Epidermal melanocyte (primary cell): ENCODE results near the gene MT1H.
"Not testable (repeated sequence)": the region's sequence is repeated elsewhere in the genome, so short reads cannot be mapped to it uniquely, and the experiment has no call there.

Source experiments
- DNase-seq: peaks from one replicate; pipeline ENCODE4 v3.0.0; 2011; ENCODE audit warnings: low spot score; ENCODE audit not compliant: insufficient read length

Gene MT1H

DNA sequence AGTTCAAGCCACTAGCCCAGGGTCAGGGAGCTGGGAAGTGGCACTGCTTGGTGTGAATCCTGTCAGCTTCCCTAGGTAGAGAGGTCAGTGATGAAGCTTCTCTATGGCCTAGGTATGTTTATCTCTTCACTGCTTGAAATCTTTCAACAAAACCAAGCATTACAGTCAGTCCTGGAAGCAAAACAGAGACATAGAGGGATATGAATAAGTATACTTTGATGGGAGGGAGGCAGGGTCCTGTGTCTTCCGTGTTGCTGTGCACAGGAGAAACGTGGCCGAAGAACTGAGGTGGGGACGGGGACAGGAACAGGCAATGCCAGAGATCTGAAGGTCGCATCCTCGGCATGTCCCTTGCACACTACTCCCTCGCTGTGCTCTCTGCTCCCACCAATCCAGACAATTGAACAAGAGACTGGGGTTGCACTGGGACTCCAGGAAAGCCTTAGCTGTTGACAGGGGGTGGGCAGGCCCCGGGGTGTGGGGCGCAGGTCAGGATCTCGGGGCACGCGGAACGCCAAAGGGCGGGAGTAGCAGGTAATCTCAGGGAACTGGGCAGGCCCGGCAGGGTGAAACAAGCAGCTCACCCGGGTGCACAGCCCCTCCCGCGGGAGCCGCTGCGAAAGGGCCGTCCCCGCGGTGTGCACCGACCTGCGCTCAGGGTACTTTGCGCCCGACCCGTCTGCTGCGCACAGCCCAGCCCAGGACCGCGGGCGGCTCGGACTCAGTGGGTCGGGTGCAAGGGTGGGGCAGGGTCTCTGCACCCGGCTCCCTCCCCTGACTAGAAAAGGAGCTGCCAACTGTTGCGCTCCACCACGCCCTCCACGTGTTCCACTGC, at the start of gene MT1H:
MT1H (plus strand) TSS at position 810 of the 835 bp plus-strand sequence. CDS start 71 bp downstream, outside the sequence.
- DNase-seq = no peak

DNA sequence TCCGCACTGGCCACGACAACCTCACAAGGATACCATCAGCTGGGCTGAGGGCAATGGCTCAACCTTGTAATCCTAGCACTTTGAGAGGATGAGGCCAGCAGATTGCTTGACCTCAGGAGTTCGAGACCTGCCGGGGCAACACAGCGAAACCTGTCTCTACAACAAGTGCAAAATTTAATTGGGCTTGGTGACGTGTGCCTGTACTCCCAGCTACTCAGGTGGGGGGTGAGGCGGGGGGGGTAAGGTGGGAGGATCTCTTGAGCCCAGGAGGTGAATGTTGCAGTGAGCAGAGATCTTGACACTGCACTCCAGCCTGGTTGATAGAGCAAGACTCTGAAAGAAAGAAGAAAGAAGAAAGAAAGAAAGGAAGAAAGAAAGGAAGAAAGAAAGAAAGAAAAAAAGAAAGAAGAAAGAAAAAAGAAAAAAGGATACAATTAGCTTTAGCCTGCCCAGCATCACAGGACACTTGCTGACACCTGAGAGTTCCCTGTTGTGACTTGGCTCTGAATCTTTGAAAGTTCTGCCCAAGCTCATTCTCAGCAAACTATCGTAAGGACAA, 49.2 kb upstream of the MT1H start:
- no peak for DNase-seq

DNA sequence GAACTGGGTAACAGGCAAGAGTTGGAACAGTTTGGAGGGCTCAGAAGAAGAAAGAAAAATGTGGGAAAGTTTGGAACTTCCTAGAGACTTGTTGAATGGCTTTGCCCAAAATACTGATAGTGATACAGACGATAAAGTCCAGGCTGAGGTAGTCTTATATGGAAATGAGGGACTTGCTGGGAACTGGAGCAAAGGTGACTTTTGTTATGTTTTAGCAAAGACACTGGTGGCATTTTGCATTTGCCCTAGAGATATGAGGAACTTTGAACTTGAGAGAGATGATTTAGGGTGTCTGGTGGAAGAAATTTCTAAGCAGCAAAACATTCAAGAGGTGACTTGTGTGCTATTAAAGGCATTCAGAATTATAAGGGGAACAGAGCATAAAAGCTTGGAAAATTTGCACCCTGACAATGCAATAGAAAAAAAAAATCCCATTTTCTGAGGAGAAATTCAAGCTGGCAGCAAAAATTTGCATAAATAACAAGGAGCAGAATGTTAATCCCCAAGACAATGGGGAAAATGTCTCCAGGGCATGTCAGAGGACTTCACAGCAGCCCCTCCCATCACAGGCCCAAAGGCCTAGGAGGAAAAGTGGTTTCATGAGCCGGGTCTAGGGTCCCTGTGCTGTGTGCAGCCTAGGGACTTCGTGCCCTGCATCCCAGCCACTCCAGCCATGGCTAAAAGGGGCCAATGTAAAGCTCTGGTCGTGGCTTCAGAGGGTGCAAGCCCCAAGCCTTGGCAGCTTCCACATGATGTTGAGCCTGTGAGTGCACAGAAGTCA, 47.8 kb upstream of the MT1H start:
- not testable (repeated sequence) for DNase-seq

- not testable (repeated sequence) for DNase-seq
Observed at GRCh38 chr16:56623184-56623583, 46.4 kb upstream of the MT1H start.

DNA sequence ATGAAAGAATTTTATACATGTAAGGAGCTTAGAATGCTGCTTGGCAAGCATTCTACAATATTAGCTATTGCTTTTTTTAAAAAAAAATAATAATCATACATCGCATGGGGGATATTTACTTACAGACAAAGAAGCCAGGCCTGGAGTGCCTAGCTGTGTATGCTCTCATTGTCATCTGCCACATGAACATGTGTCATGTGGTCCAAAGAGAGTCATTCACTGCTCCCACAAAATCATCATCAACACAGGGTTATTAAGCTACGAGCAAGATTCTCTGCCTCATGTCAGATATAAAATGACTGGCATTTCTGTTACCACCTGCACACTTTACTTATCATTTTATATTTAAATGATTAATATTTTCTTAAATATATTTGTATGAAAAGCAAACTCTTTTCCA, 46.0 kb upstream of the MT1H start:
- no peak for DNase-seq

DNA sequence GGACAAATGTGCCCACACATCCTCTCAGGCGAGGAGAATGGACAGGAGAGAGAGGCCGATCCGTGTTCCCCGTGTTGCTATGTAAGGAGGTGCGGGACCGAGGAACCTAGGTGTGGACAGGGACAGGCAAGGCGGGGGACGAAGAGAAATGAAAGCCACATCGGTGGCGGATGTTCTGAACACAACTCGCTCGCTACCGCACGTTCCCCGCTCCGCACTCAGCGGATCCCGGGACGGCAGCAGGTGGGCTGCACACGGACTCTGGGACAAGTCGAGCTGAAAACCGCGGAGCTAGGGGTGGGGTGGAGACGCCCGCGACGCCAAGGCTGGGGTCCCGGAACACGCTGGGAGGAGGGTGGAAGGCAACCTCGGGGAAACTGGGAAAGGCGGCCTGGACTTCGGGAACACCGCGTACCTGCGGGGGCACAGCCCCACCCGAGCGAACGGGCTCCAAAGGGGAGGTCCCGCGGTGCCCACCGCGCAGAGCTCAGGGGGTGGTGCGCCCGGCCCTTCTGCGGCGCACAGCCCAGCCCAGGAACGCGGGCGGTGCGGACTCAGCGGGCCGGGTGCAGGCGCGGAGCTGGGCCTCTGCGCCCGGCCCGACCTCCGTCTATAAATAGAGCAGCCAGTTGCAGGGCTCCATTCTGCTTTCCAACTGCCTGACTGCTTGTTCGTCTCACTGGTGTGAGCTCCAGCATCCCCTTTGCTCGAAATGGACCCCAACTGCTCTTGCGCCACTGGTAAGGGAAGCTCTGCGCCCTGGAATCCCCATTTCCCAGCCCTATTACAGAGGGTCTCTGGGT, 44.3 kb upstream of the MT1H start, which contains the start of gene MT1E:
MT1E (plus strand) TSS at position 642 of the 803 bp plus-strand sequence; CDS start at position 713, 71 bp downstream.
- DNase-seq = no peak

GRCh38 chr16:56625943-56626654, 43.5 kb upstream of the MT1H start:
- DNase-seq = no peak

DNA sequence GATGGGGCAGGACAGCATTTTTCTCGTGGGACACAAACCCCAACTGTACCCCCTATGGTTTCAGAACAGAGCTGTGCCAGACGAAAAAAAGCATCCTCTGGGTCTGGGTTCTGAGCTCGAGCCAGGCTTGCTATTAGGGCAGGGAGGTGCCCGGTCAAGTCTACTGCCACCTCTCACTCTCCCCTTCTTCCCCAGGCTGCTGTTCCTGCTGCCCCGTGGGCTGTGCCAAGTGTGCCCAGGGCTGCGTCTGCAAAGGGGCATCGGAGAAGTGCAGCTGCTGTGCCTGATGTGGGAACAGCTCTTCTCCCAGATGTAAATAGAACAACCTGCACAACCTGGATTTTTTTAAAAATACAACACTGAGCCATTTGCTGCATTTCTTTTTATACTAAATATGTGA, 42.9 kb upstream of the MT1H start:
- no peak for DNase-seq

GRCh38 chr16:56628486-56629350, 40.9 kb upstream of the MT1H start:
- DNase-seq = no peak

DNA sequence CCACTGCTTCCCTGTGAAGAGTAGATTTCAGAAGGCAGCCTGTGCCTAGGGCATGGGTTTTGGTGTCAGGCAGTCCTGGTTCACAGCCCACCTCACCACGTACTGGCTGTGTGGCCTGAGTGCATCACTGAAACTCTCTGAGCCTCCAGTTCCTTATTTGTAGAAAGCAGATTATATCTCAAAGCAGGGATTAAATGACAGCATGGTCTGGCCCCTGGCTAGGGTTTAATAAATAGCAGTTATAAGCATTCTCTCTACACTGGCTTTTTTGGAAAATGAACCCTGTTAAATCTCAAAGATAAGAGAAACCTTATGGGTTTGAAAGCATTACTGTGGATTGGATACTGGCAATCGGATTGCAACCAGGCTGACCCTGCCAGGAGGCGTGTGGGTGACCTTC, 40.1 kb upstream of the MT1H start:
- DNase-seq = no peak

- no peak for DNase-seq
Observed at GRCh38 chr16:56630134-56630533, 39.5 kb upstream of the MT1H start.

GRCh38 chr16:56631197-56631596, 38.4 kb upstream of the MT1H start:
- no peak for DNase-seq

- DNase-seq = no peak
Observed at GRCh38 chr16:56631832-56632155, 37.8 kb upstream of the MT1H start.

DNA sequence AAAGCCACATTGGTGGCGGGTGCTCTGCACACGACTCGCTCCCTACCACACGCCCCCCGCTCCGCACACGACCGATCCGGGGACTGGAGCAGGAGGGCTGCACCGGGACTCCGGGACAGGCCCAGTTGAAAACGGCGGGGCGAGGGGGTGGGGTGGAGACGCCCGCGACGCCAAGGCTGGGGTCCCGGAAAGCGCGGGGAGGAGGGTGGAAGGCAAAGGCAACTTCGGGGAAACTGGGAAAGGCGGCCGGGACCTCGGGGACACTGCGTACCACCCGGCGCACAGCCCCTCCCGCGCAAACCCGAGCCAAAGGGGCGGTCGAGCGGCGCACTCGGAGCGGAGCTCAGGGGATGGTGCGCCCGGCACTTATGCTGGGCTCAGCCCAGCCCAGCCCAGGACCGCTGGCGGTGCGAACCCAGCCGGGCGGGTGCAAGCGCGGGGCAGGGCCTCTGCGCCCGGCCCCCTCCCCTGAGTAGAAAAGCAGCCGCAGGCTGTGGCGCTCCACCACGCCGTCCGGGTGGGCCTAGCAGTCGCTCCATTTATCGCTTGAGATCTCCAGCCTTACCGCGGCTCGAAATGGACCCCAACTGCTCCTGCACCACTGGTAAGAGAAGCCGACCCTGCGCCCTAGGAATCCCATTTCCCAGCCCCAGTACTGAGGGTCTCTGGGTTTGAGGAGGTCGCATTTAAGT, 37.3 kb upstream of the MT1H start, which contains the start of gene MT1M:
MT1M (plus strand) TSS at position 504 of the 692 bp plus-strand sequence; CDS start at position 577, 73 bp downstream.
- no peak for DNase-seq

DNA sequence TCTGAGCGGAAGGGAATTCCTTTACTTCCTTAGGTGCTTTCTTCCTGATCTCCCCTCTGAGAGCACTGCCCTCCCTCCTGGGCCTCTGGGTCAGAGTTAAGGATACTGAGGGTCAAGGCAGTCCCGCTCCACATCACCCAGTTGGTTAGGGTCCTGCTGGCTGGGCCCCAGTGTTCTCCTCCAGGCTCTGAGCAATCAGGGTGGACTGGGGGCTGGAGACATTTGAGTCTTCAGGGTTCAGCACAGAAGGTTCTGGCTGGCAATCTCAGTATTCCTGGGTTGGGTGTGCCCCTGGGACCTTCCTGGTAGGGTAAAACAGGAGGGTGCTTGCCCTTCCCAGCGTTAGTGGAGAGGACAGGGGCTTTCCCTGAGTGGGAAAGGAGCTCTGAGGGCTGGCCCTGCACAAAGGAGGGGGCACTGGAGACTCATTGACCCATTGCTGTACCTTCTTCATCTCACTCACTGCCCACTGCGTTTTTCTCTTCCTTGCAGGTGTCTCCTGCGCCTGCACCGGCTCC, 36.7 kb upstream of the MT1H start:
- DNase-seq = no peak

DNA sequence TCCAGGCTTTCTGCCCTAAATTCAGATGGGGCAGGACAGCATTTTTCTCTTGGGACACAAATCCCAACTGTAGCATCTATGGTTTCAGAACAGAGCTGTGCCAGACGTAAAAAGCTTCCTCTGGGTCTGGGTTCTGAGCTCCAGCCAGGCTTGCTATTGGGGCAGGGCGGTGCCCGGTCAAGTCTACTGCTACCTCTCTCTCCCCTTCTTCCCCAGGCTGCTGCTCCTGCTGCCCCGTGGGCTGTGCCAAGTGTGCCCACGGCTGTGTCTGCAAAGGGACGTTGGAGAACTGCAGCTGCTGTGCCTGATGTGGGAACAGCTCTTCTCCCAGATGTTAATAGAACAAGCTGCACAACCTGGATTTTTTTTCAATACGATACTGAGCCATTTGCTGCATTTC, 36.1 kb upstream of the MT1H start:
- DNase-seq = no peak

DNA sequence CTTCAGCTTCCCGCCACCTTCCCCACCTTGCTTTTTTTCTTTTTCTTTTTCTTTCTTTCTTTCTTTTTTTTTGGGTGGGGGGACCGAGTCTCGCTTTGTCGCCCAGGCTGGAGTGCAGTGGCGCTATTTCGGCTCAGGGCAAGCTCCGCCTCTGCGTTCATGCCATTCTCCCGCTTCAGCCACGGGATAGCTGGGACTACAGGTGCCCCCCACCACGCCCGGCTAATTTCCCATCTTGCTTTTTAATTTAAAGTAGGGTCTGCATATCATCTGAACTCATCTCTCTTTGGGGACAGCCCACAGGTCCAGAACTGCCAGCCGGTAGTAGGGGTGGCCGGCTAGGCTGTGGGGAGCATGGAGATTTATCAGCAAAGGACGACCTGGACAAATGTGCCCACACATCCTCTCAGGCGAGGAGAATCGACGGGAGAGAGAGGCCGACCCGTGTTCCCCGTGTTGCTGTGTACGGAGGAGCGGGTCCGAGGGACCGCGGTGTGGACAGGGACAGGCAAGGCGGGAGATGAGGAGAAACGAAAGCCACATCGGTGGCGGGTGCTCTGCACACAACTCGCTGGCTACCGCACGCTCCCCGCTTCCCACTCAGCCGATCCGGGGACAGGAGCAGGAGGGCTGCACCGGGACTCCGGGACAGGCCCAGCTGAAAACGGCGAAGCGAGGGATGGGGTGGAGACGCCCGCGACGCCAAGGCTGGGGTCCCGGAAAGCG, 34.7 kb upstream of the MT1H start:
- DNase-seq = no peak

- DNase-seq = no peak
Observed at GRCh38 chr16:56635441-56635967, 34.1 kb upstream of the MT1H start.
